BJ (cell line): Measurements from ENCODE around the gene MED26. TPM values are rescaled to one million over a fixed set of nuclear protein-coding genes. Genes with fewer than 3 reads are reported as not detected.

Experiments used
- CTCF ChIA-PET: fragments of 350-600 bp; formaldehyde crosslinking; extraction: SDS; loops from one replicate; lab custom pipeline; 2021; ENCODE audit warnings: antibody characterized with exemption, inconsistent platforms; lab: Yijun Ruan, JAX
- POLR2A ChIA-PET: fragments of 300-600 bp; sonication (Branson Sonifier 250); formaldehyde crosslinking; extraction: SDS; loops from one replicate; lab custom pipeline; 2021; ENCODE audit warnings: antibody characterized with exemption; lab: Charles Lee
- DNase-seq: peaks from one replicate; pipeline ENCODE4 v3.0.0-alpha.2; 2011; ENCODE audit warnings: low read depth
- H3K27me3 ChIP-seq: 2 replicates; pipeline ENCODE4 v1.6.0; 2011; ENCODE audit warnings: low read length; ENCODE audit not compliant: control insufficient read depth, insufficient read depth
- H3K36me3 ChIP-seq: 2 replicates; pipeline ENCODE4 v1.5.1; 2011; ENCODE audit warnings: low read length; ENCODE audit not compliant: control insufficient read depth, insufficient read depth
- H3K4me3 ChIP-seq: 2 replicates; pipeline ENCODE4 v1.5.1; 2011; ENCODE audit warnings: low read depth, mild to moderate bottlenecking, control low read depth, low read length
- polyA plus RNA-seq: library from polyadenylated mRNA; depleted of rRNA; stranded (reverse); fragments of >200 nt; gene quantifications from 2 replicates; pipeline ENCODE4 v1.2.3, GENCODE V29; 2011
- TF ChIP-seq, protein P1 (sequence below): IDR thresholded peaks from 2 replicates; pipeline ENCODE4 v1.5.1; 2011; ENCODE audit warnings: low read depth, mild to moderate bottlenecking, control low read depth, inconsistent platforms, low read length, moderate library complexity; ENCODE audit not compliant: insufficient read depth

The MED26 gene
- polyA plus RNA-seq, 1 experiment = 3.9 TPM

DNA sequence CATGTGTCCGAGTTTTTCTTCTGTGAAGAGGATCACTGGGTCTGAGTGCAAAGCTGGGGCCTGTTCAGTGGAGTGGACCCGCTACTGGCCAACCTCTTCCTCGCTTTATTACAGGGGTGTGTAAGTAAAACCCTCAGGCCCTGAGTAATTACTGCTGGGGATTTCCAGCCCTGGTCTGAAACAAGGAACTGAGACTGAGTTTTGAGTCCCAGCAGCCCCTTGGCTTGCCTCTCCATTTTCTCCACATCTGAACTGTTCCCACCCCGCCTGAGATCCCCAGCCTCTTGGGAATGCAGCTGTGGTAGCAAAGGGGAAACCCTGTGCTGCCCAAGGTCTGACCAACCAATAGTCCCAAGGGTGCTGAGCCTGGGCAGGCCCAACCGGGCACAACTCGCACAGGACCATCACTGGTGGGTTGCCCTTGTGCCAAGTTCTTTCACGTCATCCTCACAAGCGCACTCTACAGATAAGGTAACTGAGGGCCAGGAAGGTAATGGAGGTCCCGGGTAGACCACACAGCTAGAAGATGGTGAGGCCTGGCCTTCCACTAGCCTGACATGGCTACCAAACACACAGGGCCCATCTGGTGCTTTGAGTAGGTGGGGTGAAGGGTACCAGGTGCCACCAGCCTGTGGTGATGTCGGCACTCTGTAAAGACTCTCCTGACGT is 42.1 kb downstream of the MED26 start:
- ChIA-PET CTCF (no interaction called here), POLR2A (no interaction called here)
- no peaks in the 10 kb centered on the region for H3K27me3 ChIP-seq
- H3K4me3 ChIP-seq = no peak overlapping the region
- H3K36me3 ChIP-seq = no peaks in the 10 kb centered on the region; the same call in none of the 2 replicates
- no peak for DNase-seq
- TF ChIP-seq, protein P1, sequence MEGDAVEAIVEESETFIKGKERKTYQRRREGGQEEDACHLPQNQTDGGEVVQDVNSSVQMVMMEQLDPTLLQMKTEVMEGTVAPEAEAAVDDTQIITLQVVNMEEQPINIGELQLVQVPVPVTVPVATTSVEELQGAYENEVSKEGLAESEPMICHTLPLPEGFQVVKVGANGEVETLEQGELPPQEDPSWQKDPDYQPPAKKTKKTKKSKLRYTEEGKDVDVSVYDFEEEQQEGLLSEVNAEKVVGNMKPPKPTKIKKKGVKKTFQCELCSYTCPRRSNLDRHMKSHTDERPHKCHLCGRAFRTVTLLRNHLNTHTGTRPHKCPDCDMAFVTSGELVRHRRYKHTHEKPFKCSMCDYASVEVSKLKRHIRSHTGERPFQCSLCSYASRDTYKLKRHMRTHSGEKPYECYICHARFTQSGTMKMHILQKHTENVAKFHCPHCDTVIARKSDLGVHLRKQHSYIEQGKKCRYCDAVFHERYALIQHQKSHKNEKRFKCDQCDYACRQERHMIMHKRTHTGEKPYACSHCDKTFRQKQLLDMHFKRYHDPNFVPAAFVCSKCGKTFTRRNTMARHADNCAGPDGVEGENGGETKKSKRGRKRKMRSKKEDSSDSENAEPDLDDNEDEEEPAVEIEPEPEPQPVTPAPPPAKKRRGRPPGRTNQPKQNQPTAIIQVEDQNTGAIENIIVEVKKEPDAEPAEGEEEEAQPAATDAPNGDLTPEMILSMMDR = no peak

DNA sequence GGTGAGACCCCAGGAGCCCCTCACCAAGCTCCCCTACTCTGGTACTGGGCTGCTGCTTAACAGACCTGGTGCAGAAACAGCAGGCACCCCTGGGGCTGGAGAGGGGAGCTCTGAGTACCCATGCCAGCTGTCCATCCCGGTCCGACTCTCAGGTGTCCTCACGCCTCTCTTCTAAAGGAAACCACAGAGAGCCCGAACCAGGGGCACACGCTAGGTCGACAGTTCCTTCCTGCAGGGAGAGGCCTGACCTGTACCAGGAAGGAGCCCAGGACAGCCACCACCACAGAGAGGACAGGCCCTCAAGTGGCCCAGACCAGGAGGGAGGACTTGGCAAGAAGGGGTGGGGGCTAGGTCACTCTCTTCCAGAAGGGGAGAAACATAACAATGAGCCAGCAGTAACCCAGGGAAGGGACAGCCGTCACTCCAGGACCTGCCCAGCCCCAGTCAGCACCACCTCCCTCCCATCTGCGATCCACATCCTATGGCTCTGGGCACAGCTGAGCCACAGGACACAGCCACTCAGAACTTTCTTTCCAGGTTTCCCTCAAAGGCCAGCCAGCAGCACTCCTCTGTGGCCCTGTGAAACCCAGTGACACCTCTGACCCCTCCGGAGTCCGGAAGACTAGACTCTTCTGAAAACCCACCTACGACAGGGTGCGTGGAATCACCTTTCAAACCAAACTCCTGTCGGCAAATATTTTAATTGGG is 42.8 kb downstream of the MED26 start:
- TF ChIP-seq, protein P1 = no peak
- CTCF ChIA-PET = no interaction called here
- no peak for DNase-seq
- H3K4me3 ChIP-seq = no peak overlapping the region
- no peaks in the 10 kb centered on the region; the same call in none of the 2 replicates for H3K36me3 ChIP-seq
- POLR2A ChIA-PET = no interaction called here
- H3K27me3 ChIP-seq = no peaks in the 10 kb centered on the region

DNA sequence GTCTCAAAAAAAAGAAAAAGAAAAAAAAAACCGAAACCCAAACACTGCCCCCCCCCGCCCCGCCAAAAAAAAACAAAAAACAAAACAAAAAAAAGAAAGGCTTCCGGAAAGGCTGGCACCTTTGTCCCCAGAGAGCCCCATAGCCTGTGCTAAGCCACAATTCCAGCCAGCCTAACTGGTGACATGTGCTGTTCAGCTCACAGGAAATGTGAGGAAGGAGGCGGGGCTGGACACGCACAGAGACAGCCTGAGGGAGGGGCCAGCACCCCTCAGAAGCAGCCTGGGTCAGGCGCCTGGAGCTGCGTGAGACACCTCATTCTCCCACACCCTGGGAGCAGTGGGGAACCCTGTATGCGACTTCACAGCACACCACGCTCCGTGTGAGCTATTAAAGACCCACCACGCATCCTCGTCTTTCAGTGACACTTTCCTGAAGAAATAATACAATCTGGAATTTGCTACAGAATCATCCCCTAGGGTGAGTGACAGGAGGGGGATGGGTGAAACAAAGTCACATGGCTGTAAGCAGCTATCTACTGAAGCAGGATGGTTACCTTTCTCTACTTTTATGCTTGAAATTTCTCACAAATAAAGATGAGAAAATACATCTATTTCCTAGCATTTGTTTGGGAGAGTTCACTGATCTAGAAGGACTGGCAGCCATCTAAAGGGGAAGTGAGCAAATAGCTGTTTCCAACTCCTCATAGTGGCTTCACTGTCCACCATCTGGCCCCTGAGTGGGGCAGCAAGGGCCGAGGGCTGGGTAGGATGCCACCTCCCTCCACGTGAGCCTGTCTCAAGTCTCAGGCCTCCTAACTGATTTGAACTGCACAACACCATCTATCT is 43.5 kb downstream of the MED26 start:
- ChIA-PET CTCF (interaction anchor here (0.9 kb wide), 1 partner anchor 11 kb away, joined by 3 read pairs; no protein-coding TSS in a partner anchor), POLR2A (no interaction called here)
- Histone ChIP-seq H3K36me3 (no peaks in the 10 kb centered on the region; the same call in none of the 2 replicates), H3K27me3 (no peaks in the 10 kb centered on the region), H3K4me3 (no peak overlapping the region)
- DNase-seq = peak; percentile 39
- TF ChIP-seq, protein P1 = no peak

DNA sequence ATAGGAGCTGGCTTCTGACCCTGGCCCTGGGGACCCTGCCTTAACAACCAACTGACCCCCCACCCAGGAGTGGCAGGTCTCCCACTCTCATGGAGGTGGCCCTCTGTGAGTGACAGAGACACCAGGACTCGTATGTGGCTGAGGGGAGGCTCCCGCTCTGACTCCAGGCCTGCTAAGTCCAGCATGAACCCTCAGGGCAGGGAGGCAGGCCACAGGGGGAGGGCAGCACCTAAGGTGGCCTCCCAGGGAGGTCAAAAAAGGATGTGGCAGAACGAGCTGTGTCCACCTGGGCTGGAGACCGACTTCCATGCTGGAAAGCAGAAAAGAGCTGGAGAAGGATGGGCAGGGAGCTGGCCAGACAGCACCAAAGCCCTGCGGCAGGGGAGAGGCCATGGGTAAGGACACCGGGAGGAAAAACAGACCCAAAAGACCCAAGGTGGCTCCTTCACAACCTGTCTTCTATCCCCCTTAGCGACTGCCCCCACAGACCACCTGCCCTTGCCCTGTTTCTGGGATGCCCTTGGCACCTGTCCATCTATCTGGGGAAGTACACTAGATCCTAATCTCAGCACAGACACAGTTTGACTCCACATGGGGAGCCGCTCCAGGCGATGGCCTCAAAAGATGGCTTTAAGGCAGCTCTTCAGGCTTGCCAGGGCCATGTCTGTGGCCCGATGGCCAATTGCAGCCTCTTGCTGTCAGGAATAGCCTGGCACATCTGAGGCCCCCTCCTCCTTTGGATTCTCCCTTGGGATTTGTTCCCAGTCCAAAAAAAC is 45.3 kb downstream of the MED26 start:
- ChIA-PET POLR2A (interaction anchor here (0.6 kb wide), 1 partner anchor 46 kb away, joined by 3 read pairs; no protein-coding TSS in a partner anchor), CTCF (no interaction called here)
- Histone ChIP-seq H3K27me3 (no peaks in the 10 kb centered on the region), H3K4me3 (no peak overlapping the region), H3K36me3 (peaks cover 4% of the 10 kb centered on the region)
- no peak for DNase-seq
- TF ChIP-seq, protein P1 = no peak
